ACC112 (cell line): ENCODE results near the gene SLC25A28.
A peak's percentile ranks its signal among the peaks of the same experiment; 100 is the strongest.

Experiments used
- H2AFZ ChIP-seq: fragments of 200-600 bp; sonication (generic); one replicate; pipeline ENCODE4 v1.6.0; 2017; ENCODE audit warnings: antibody characterized with exemption, low read length; ENCODE audit not compliant: unreplicated experiment
- H3K27ac ChIP-seq: fragments of 200-600 bp; sonication (generic); 2 replicates; pipeline ENCODE4 v1.5.1; 2014; ENCODE audit warnings: low read depth, mild to moderate bottlenecking, antibody characterized with exemption, low read length, moderate library complexity
- H3K27me3 ChIP-seq: fragments of 200-600 bp; sonication (generic); 2 replicates; pipeline ENCODE4 v1.6.1; 2014; ENCODE audit warnings: mild to moderate bottlenecking, antibody characterized with exemption, low read length, moderate library complexity, mixed read lengths; ENCODE audit not compliant: insufficient read depth
- H3K36me3 ChIP-seq: fragments of 200-600 bp; sonication (generic); 2 replicates; pipeline ENCODE4 v1.6.1; 2016; ENCODE audit warnings: mild to moderate bottlenecking, antibody characterized with exemption, low read length, moderate library complexity, mixed read lengths; ENCODE audit not compliant: insufficient read depth
- H3K4me1 ChIP-seq: fragments of 200-600 bp; sonication (generic); one replicate; pipeline ENCODE4 v1.6.1; 2016; ENCODE audit warnings: low read length, mixed read lengths; ENCODE audit not compliant: insufficient read depth, unreplicated experiment, control insufficient read depth
- H3K4me3 ChIP-seq: fragments of 200-600 bp; sonication (generic); 2 replicates; pipeline ENCODE4 v1.5.1; 2014; ENCODE audit warnings: mild to moderate bottlenecking, low read depth, low read length
- H3K79me2 ChIP-seq: fragments of 200-600 bp; sonication (generic); one replicate; pipeline ENCODE4 v1.6.0; 2016; ENCODE audit warnings: low read length; ENCODE audit not compliant: control insufficient read depth, unreplicated experiment, insufficient read depth

Gene SLC25A28, protein sequence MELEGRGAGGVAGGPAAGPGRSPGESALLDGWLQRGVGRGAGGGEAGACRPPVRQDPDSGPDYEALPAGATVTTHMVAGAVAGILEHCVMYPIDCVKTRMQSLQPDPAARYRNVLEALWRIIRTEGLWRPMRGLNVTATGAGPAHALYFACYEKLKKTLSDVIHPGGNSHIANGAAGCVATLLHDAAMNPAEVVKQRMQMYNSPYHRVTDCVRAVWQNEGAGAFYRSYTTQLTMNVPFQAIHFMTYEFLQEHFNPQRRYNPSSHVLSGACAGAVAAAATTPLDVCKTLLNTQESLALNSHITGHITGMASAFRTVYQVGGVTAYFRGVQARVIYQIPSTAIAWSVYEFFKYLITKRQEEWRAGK

DNA sequence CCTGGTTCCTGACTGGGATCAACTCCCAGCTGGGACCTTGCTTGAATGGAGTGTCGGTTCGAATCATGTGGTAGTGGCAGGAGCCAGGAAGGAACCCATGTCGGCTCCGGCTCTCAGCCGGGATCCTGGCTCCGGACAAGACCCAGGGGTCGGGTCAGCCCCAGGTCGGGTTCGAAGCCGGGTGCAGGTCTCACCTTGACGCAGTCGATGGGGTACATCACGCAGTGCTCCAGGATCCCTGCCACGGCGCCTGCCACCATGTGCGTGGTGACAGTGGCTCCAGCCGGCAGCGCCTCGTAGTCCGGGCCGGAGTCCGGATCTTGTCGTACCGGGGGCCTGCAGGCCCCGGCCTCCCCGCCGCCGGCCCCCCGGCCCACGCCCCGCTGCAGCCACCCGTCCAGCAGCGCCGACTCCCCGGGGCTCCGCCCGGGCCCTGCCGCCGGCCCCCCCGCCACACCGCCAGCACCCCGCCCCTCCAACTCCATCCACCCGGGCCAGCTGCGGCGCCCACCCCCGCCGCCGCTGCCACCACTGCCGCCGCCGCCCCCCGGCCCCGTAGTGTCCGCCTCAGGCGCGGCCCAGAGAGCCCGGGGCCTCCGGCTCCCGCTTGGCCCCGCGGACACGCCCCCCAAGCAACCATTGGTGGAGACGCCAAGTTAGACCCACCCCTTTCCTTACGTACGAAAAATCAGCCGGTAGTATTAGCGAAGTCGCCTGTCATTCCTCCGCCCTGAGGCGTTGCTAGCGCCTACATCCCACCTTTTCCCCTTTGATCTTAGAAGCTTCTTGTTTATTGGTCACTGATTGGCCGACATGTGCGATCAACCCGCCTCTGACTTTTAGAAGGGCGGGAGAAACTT lies at the start of gene SLC25A28:
SLC25A28 (minus strand) TSS at position 589 of the 860 bp plus-strand sequence; CDS start at position 485, 104 bp downstream.
- peak within 1 kb of the TSS; percentile 54 for H2AFZ ChIP-seq
- peaks cover 51% of the 10 kb centered on the region for H3K79me2 ChIP-seq
- H3K4me3 ChIP-seq: peak within 1 kb of the TSS; percentile 98
- H3K27ac ChIP-seq: peak within 1 kb of the TSS; percentile 94
- peaks cover 8% of the 10 kb centered on the region; the same call in 1 of the 2 replicates for H3K36me3 ChIP-seq
- no peaks in the 10 kb centered on the region for H3K27me3 ChIP-seq
- peaks cover 28% of the 10 kb centered on the region for H3K4me1 ChIP-seq

DNA sequence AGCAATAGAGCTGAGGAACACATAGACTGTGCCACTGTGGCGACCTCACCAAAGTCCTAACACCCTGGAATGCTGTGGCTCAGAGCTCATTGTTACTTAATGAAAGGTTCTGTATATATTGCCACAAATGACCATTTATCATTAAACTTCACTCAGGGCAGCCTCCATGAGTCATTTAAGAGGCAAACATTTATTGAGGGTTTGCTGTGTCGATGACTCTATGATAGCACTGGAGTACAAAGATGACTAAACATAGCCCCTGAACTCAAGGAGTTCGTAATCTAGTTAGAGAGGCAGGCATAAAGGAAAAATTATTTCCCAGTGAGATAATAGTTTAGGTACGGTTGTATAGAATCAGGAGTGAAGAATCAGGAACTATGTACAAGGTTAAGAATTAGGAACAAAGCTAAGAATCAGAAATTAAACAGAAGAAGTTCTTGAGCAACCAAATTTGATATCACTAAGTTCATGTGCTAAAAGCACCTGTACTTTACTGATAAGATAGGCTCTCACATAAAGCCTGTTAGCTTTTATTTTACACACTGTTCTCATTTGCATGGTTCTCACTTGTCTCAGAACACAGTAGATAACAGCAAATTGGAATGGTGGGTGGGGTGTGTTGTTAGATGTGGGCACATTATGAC lies 47.0 kb upstream of the SLC25A28 start:
- peak overlapping the region; percentile 52 for H3K27ac ChIP-seq
- no peaks in the 10 kb centered on the region for H3K27me3 ChIP-seq
- H3K36me3 ChIP-seq: peaks cover 8% of the 10 kb centered on the region
- no peak overlapping the region for H2AFZ ChIP-seq
- H3K4me3 ChIP-seq: no peak overlapping the region
- peaks cover 30% of the 10 kb centered on the region for H3K4me1 ChIP-seq
- H3K79me2 ChIP-seq: peaks cover 17% of the 10 kb centered on the region

DNA sequence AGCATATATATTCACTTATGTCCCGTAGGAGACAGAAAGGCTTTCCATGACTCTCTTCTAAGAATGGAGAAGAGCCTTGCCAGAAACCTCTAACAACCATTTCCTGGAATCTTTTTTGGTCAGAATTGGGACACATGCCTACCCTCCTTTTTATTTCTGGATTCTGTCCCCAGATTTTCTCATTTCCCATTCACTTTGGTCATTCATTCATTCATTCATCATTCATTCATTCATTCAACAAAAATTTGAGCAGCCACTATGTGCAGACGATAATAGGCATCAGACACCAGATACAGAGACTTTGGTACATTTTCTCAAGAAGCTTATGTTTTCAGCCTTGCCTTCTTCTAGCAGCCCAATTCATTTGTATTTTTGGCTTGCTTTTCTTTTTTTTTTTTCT lies 45.1 kb upstream of the SLC25A28 start:
- peaks cover 8% of the 10 kb centered on the region; the same call in 1 of the 2 replicates for H3K36me3 ChIP-seq
- H3K79me2 ChIP-seq: peaks cover 26% of the 10 kb centered on the region

DNA sequence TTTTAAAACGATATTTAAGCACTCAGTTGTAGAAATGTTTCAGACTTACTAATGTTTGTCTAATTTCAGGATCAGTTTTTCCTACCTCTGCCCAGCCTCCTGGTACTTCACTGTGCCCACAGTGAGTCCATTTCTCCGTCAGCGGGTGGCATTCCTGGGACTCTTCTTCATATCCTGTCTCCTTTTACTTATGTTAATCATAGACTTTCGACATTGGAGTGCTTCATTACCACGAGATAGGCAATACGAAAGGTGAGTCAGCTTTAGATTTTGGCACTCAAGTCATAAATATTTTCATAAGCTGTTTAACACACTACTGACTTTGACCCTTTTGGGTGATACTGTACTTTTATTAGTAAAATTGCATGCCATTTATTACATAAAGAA lies 41.1 kb upstream of the SLC25A28 start:
- H3K27ac ChIP-seq: peak overlapping the region; percentile 92
- H2AFZ ChIP-seq: no peak overlapping the region
- peaks cover 8% of the 10 kb centered on the region; the same call in 1 of the 2 replicates for H3K36me3 ChIP-seq
- peak overlapping the region; percentile 84 for H3K4me3 ChIP-seq
- no peaks in the 10 kb centered on the region for H3K27me3 ChIP-seq
- H3K79me2 ChIP-seq: peaks cover 36% of the 10 kb centered on the region
- peaks cover 28% of the 10 kb centered on the region for H3K4me1 ChIP-seq

More for the DNA sequence above, 45.1 kb upstream of the SLC25A28 start:
- no peaks in the 10 kb centered on the region for H3K27me3 ChIP-seq
- H2AFZ ChIP-seq: no peak overlapping the region
- peaks cover 42% of the 10 kb centered on the region for H3K4me1 ChIP-seq
- H3K4me3 ChIP-seq: no peak overlapping the region
- no peak overlapping the region for H3K27ac ChIP-seq

DNA sequence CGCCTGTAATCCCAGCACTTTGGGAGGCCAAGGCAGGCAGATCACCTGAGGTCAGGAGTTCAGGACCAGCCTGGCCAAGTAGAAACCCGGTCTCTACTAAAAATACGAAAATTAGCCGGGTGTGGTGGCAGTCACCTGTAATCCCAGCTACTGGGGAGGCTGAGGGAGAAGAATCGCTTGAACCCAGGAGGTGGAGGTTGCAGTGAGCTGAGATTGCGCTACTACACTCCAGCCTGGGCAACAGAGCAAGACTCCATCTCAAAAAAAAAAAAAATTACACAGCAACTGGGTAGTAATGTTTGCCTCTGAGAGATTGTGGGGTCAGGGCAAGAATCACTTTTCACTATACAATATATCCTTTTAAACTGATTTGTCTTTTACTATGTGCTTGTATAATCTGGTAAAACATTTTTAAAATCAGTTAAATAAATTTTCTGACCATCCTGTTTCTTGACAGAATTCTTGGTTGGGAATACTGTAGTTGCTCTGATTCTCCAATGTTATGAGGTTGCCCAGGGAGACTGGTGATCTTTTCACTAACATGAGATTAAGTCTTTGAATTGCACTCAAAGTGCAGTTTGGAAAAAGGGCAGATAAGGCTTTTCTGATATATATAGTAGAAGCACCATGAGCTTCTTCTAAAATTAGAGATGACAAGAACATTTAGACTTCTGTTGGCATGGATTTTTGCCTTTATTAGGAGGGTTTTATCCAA lies 40.6 kb upstream of the SLC25A28 start:
- H3K4me1 ChIP-seq: peaks cover 25% of the 10 kb centered on the region
- H3K36me3 ChIP-seq: peaks cover 6% of the 10 kb centered on the region; the same call in 1 of the 2 replicates
- H3K27me3 ChIP-seq: no peaks in the 10 kb centered on the region
- H3K4me3 ChIP-seq: peak overlapping the region; percentile 84
- H2AFZ ChIP-seq: no peak overlapping the region
- H3K27ac ChIP-seq: peak overlapping the region; percentile 92
- H3K79me2 ChIP-seq: peaks cover 36% of the 10 kb centered on the region

DNA sequence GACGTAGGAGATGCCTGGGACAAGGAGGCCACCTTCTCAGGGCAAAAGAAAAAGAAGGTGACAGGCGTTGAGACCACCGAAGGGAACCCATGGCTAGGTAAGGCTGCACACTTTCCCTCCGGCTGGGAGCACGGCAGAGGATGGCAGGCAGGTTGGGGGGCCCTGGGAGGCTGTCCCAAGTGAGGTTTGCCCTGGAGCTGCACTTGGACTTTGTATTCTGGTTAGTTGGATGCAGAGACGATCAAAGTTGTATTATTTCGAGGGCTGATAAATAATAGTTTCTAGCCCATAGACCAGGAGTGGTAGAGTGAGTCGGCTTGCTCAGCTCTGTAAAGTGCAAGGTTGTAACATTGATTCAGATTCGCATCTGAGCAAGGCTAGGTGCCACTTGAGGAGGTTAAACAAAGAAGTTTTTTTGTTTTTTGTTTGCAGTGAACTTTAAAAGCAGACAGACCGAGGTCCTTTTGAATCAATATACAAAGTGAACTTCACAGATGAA lies 39.7 kb upstream of the SLC25A28 start:
- H3K27ac ChIP-seq: peak overlapping the region; percentile 92
- H3K4me3 ChIP-seq: peak overlapping the region; percentile 84
- 0 out of 2 replicates have a peak, but pooled peaks cover 4% of the 10 kb centered on the region for H3K36me3 ChIP-seq
- peak overlapping the region; percentile 64 for H2AFZ ChIP-seq
- peaks cover 24% of the 10 kb centered on the region for H3K4me1 ChIP-seq
- peaks cover 36% of the 10 kb centered on the region for H3K79me2 ChIP-seq
- H3K27me3 ChIP-seq: no peaks in the 10 kb centered on the region

DNA sequence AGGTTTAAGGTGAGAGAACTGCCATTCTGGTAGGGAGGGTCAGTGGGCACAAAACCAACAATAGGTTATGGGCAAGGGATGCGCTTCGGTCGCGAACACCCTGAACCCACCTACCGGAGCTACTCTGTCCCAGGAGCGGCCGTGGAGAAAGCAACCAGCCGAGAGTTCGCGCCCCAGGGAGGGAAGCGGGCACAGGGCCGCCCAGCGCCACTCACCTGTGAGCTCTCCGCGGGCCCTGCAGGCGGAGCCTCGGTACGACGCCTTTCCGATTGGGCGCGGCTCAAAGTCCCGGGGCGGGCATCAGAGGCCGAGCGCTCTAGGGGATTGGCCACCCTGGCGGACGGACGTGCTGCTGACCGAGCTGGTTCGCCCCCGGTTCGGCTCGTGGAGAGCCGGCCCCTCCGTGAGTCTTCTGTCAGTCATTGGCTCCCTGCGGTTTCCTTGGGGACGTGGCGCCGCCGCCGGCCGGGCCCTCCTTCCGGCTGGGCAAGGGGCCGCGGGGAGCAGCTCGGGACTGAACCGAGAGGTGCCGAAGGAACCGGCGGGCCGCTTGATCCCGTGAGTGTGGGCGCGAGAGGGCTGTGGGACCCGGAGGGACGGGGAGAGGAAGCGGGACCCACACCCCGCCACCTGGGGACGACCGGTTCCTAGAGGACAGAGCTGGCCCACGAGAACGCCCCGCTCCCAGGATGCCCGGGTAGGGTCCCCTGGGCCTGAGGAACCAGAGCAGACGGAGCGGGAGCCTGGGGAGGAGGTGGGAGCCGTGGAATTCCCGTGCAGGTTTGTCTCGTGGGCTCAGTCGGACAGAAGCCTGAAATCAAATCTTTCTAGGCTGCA lies 39.0 kb upstream of the SLC25A28 start, which contains the start of gene ENTPD7:
ENTPD7 (plus strand) TSS at position 479 of the 837 bp plus-strand sequence. CDS start 448 bp downstream, outside the sequence.
- H2AFZ ChIP-seq: peak within 1 kb of the TSS; percentile 76
- peak within 1 kb of the TSS; percentile 84 for H3K4me3 ChIP-seq

DNA sequence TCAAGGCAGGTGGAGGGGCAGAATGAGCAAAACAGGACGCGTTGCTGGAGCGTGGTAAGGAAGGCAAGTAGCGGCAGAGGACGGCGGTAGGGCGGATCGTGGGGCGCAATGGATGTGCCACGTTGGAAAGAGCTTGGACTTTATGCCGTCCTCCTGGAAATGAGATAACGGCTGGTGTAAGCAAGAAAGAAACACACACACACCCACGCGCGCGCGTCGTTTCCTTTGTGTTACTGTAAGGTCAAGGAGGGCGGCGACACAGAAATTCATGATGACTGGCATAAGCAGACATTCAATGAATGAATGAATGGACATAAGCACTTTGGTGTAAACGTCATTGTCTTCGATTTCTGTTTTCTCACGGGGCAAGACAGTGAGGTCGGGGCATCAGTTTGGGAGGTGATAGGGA lies 38.4 kb upstream of the SLC25A28 start:
- 0 out of 2 replicates have a peak, but pooled peaks cover 4% of the 10 kb centered on the region for H3K36me3 ChIP-seq
- H3K79me2 ChIP-seq: peaks cover 32% of the 10 kb centered on the region
- H3K4me3 ChIP-seq: peak overlapping the region; percentile 84
- H3K27ac ChIP-seq: no peak overlapping the region; the same call in 1 of the 2 replicates
- H2AFZ ChIP-seq: peak overlapping the region; percentile 76
- H3K4me1 ChIP-seq: peaks cover 24% of the 10 kb centered on the region
- no peaks in the 10 kb centered on the region for H3K27me3 ChIP-seq

More for the DNA sequence above, 39.0 kb upstream of the SLC25A28 start, which contains the start of gene ENTPD7:
- Histone ChIP-seq H3K36me3 (0 out of 2 replicates have a peak, but pooled peaks cover 4% of the 10 kb centered on the region), H3K79me2 (peaks cover 36% of the 10 kb centered on the region), H3K27ac (peak within 1 kb of the TSS; percentile 92), H3K4me1 (peaks cover 24% of the 10 kb centered on the region), H3K27me3 (no peaks in the 10 kb centered on the region)
